GM10248 (cell line): ENCODE data around the gene SYT6.
A peak's percentile ranks its signal among the peaks of the same experiment; 100 is the strongest.

Experiments used
- CTCF ChIA-PET: fragments of 300-600 bp; sonication (Branson Sonifier 250); formaldehyde crosslinking; extraction: SDS; loops from one replicate; lab custom pipeline; 2021; ENCODE audit warnings: antibody characterized with exemption; lab: Yijun Ruan, JAX
- POLR2A ChIA-PET: fragments of 350-650 bp; sonication (Branson Sonifier 250); formaldehyde crosslinking; extraction: SDS; loops from one replicate; lab custom pipeline; 2020; ENCODE audit warnings: antibody characterized with exemption; lab: Yijun Ruan, JAX
- DNase-seq: peaks from one replicate; pipeline ENCODE4 v3.0.0; 2012; ENCODE audit errors: extremely low spot score
- CTCF ChIP-seq: IDR thresholded peaks from 2 replicates; pipeline ENCODE4 v1.5.1; 2012; ENCODE audit warnings: mild to moderate bottlenecking, low read depth; ENCODE audit errors: extremely low read depth, missing control alignments, control extremely low read depth

The SYT6 gene

GRCh38 chr1:114080511-114081436 is 72.9 kb downstream of the SYT6 start:
- DNase-seq = no peak
- ChIA-PET CTCF (interaction anchor here (0.7 to 1.4 kb wide), 3 partner anchors 11 to 29 kb away, joined by 3 read pairs; no protein-coding TSS in a partner anchor), POLR2A (interaction anchor here (0.6 kb wide), 1 partner anchor 56 kb away, joined by 3 read pairs; no protein-coding TSS in a partner anchor)
- no peak for TF ChIP-seq CTCF

DNA sequence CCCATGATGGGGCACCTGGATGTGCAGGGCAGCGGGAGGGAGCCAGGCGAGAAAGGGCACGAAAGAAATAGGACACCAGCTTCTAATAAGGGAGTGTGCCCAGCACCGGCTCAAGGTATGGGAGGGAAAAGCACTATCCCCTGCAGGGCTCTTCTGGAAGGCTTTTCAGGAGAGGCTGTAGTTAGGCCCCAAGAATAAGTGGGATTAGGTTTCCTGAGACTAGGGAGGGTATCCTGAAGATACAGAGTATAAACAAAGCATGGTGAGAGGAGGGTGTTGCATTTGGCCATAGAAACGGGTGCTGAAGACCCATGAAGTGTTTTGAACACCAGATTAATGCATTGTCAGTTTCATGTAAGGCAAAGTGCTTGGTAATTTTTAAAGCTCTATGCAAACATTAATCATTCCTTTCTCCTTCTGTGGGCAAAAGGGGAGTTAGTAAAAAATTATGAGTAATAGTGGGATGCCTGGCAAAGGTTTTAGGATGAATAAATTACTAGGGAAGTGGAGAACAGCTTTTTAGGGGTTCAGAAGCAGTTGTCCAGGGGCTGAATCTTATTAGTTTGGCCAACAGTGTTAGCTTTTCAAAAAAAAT is 74.0 kb downstream of the SYT6 start:
- no peak for DNase-seq
- no peak for TF ChIP-seq CTCF
- CTCF ChIA-PET = no interaction called here
- POLR2A ChIA-PET = no interaction called here

GRCh38 chr1:114078116-114078515 is 75.6 kb downstream of the SYT6 start:
- CTCF ChIA-PET = no interaction called here
- no peak for TF ChIP-seq CTCF
- no peak for DNase-seq
- POLR2A ChIA-PET = no interaction called here

- CTCF ChIA-PET = interaction anchor here (0.9 kb wide), 1 partner anchor 205 kb away, joined by 3 read pairs; no protein-coding TSS in a partner anchor
- POLR2A ChIA-PET = no interaction called here
- DNase-seq = no peak
- no peak for TF ChIP-seq CTCF
Measured at GRCh38 chr1:114077188-114077587, 76.5 kb downstream of the SYT6 start.

- no peak for TF ChIP-seq CTCF
- CTCF ChIA-PET = no interaction called here
- no peak for DNase-seq
- POLR2A ChIA-PET = no interaction called here
Measured at GRCh38 chr1:114076308-114076707, 77.4 kb downstream of the SYT6 start.

- DNase-seq = peak; percentile 24
- POLR2A ChIA-PET = no interaction called here
- TF ChIP-seq CTCF = no peak
- CTCF ChIA-PET = interaction anchor here (1.0 kb wide), 1 partner anchor 8 kb away, joined by 3 read pairs; no protein-coding TSS in a partner anchor
Measured at GRCh38 chr1:114075546-114076242, 78.0 kb downstream of the SYT6 start.
